Colonic mucosa (tissue), 4 donors: ENCODE measurements around the gene SLC51B. TPM values are rescaled to one million over a fixed set of nuclear protein-coding genes. Genes with fewer than 3 reads are reported as not detected.

Source experiments
- DNase-seq: peaks from one replicate; pipeline ENCODE4 v3.0.0-alpha.2; 2020
- H3K27ac ChIP-seq: fragments of 200-600 bp; one replicate; pipeline ENCODE4 v1.8.0; 2021
- H3K27me3 ChIP-seq: fragments of 200-600 bp; one replicate; pipeline ENCODE4 v1.8.0; 2021
- H3K36me3 ChIP-seq: fragments of 200-600 bp; one replicate; pipeline ENCODE4 v1.8.0; 2021
- H3K4me1 ChIP-seq: fragments of 200-600 bp; one replicate; pipeline ENCODE4 v1.8.0; 2021; ENCODE audit warnings: mild to moderate bottlenecking
- H3K4me3 ChIP-seq: fragments of 200-600 bp; one replicate; pipeline ENCODE4 v1.8.0; 2021
- H3K9ac ChIP-seq, 2 donors: one replicate each; pipeline ENCODE4 v1.7.0; 2013; ENCODE audit warnings: control low read depth in 2 of 2, low read depth in 2 of 2, low read length in 2 of 2
- H3K9me3 ChIP-seq: fragments of 200-600 bp; one replicate; pipeline ENCODE4 v1.8.0; 2021
- intact Hi-C: fragments of 100-400 bp; cut with DNase I; formaldehyde crosslinking; loops from one replicate; pipeline ENCODE4 v1.14.1; 2022
- total RNA-seq, 2 donors: library from RNA; stranded (reverse); fragmentation: NEBNext Ultra II Directional in 1 of 2; extraction: Animal tissue kit (Norgen Biotek cat#: 25700) in 1 of 2; gene quantifications; one replicate each; pipeline ENCODE4 v1.2.1, GENCODE V29; 2021
- TF ChIP-seq, protein P1 (sequence below): fragments of 200-600 bp; IDR thresholded peaks from one replicate; pipeline ENCODE4 v1.8.0; 2022; ENCODE audit warnings: antibody characterized with exemption, mild to moderate bottlenecking
- donor health status: healthy.
- donor health status: DM: no; HTN: no; CAD: no.
- donor health status: DM: no; HTN: no; CAD: no.

Gene SLC51B
- total RNA-seq, 2 donors from 2014 or later = 73.1 to 102 TPM

DNA sequence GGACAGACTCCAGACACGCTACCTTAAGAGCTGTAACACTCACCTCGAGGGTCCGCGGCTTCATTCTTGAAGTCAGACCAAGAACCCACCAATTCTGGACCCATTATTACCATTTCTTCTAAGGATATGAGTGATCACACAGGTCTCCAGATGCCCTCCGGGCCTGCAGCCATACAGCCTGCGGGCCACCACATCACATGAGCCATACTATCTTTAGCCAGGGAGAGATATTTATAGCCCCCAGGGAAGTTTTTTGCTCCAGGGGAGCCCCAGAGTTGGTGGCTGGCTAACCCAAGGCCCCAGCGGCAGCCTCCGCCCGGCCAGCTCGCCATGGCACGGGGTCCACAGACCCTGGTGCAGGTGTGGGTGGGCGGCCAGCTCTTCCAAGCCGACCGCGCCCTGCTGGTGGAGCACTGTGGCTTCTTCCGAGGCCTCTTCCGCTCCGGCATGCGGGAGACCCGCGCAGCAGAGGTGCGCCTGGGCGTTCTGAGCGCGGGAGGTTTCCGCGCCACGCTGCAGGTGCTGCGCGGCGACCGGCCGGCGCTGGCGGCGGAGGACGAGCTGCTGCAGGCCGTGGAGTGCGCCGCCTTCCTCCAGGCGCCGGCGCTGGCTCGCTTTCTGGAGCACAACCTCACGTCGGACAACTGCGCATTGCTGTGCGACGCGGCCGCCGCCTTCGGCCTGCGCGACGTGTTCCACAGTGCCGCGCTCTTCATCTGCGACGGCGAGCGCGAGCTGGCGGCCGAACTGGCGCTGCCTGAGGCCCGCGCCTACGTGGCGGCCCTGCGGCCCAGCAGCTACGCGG lies 31.5 kb downstream of the SLC51B start, which contains the start of gene KBTBD13:
TSS of gene KBTBD13 (plus strand) at position 261 of the 805 bp plus-strand sequence. CDS start at position 331, 70 bp downstream.
- intact Hi-C loops = no loop called here
- Histone ChIP-seq H3K4me1 (no peaks in the 10 kb centered on the region), H3K36me3 (no peaks in the 10 kb centered on the region), H3K4me3 (no peak within 1 kb of the TSS), H3K27me3 (no peaks in the 10 kb centered on the region), H3K9me3 (no peaks in the 10 kb centered on the region), H3K9ac (no peak within 1 kb of the TSS), H3K27ac (no peak within 1 kb of the TSS)
- TF ChIP-seq, protein P1, sequence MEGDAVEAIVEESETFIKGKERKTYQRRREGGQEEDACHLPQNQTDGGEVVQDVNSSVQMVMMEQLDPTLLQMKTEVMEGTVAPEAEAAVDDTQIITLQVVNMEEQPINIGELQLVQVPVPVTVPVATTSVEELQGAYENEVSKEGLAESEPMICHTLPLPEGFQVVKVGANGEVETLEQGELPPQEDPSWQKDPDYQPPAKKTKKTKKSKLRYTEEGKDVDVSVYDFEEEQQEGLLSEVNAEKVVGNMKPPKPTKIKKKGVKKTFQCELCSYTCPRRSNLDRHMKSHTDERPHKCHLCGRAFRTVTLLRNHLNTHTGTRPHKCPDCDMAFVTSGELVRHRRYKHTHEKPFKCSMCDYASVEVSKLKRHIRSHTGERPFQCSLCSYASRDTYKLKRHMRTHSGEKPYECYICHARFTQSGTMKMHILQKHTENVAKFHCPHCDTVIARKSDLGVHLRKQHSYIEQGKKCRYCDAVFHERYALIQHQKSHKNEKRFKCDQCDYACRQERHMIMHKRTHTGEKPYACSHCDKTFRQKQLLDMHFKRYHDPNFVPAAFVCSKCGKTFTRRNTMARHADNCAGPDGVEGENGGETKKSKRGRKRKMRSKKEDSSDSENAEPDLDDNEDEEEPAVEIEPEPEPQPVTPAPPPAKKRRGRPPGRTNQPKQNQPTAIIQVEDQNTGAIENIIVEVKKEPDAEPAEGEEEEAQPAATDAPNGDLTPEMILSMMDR = no peak
- no peak for DNase-seq

DNA sequence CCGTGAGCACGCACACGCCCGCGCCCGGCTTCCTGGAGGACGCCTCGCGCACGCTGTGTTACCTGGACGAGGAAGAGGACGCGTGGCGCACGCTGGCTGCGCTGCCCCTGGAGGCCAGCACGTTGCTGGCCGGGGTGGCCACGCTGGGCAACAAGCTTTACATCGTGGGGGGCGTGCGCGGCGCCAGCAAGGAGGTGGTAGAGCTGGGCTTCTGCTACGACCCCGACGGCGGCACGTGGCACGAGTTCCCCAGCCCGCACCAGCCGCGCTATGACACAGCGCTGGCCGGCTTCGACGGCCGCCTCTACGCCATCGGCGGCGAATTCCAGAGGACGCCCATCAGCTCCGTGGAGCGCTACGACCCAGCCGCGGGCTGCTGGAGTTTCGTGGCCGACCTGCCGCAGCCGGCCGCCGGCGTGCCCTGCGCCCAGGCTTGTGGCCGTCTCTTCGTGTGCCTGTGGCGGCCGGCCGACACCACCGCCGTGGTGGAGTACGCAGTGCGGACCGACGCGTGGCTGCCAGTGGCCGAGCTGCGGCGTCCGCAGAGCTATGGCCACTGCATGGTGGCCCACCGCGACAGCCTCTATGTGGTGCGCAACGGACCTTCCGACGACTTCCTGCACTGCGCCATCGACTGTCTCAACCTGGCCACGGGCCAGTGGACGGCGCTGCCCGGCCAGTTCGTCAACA lies 32.2 kb downstream of the SLC51B start:
- Histone ChIP-seq H3K9me3 (no peaks in the 10 kb centered on the region), H3K4me3 (no peak overlapping the region), H3K27me3 (no peaks in the 10 kb centered on the region), H3K27ac (no peak overlapping the region), H3K36me3 (no peaks in the 10 kb centered on the region), H3K9ac (no peak overlapping the region), H3K4me1 (peaks cover 2% of the 10 kb centered on the region)
- TF ChIP-seq, protein P1 = no peak
- no peak for DNase-seq
- intact Hi-C loops = no loop called here

DNA sequence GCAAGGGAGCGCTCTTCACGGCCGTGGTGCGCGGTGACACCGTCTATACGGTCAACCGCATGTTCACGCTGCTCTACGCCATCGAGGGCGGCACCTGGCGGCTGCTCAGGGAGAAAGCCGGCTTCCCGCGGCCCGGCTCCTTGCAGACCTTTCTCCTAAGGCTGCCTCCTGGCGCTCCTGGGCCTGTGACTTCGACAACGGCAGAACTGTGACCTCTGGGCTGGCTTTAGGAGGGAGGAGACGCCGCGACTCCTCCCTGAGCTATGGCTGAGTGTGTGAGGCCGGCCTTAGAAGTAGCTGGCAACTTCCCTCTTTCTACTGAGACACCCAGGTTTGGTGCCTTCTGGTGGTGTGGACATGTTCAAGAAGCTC lies 32.8 kb downstream of the SLC51B start:
- no peak overlapping the region for H3K27ac ChIP-seq
- no peaks in the 10 kb centered on the region for H3K36me3 ChIP-seq
- H3K9ac ChIP-seq = peak overlapping the region in 1 of 2 donors; percentile 41
- intact Hi-C loops = no loop called here
- no peaks in the 10 kb centered on the region for H3K9me3 ChIP-seq
- TF ChIP-seq, protein P1 = peak; percentile 54
- peaks cover 6% of the 10 kb centered on the region for H3K4me1 ChIP-seq
- no peak overlapping the region for H3K4me3 ChIP-seq
- H3K27me3 ChIP-seq = no peaks in the 10 kb centered on the region
- peak; percentile 87 for DNase-seq

DNA sequence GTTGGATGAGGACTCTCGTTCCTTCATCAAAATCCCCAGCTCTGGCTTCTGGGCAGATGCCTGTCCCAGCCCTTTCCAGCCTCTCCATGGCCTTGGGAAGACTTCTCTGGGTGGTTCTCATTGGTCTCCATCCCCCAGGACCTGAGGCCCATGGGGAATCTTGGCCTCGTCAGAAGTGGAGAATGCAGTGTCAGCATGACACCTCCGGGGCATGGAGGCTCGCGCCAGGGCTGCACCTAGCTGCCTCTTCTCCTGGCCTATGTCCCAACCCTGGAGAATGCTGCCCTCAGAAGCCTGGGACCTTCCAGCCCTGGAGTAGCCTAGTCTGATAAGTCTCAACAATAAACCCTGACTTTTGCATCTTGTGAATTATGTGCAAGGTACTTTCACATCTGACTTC lies 34.4 kb downstream of the SLC51B start:
- Histone ChIP-seq H3K36me3 (no peaks in the 10 kb centered on the region), H3K27me3 (no peaks in the 10 kb centered on the region), H3K9ac (no peak overlapping the region), H3K4me1 (peaks cover 8% of the 10 kb centered on the region), H3K9me3 (no peaks in the 10 kb centered on the region), H3K27ac (no peak overlapping the region), H3K4me3 (no peak overlapping the region)
- TF ChIP-seq, protein P1 = no peak
- intact Hi-C loops = no loop called here
- no peak for DNase-seq

DNA sequence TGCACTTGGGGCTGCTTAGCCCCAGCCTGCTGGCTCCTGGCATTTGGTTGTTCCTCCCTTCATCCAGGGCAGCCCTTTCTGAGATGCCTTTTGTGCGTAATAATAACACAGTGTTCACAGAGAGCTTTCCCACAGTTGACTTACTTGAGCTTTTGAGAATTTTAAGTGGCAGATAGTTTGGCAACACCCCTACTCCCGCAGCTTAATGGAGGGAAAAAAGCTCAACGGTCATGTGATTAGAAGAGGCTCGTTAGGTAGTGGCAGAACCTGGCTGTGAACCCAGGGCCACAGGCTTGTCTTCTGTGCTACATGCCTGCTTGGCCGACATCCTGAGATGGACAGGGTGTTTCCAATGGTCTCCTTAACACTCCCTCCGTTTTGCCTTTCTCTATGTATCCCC lies 36.1 kb downstream of the SLC51B start:
- H3K27ac ChIP-seq = no peak overlapping the region
- DNase-seq = no peak
- H3K4me3 ChIP-seq = no peak overlapping the region
- intact Hi-C loops = loop anchor here (5.0 kb wide), 1 partner anchor 44 kb away; no protein-coding TSS in a partner anchor
- H3K9ac ChIP-seq = no peak overlapping the region
- no peaks in the 10 kb centered on the region for H3K36me3 ChIP-seq
- no peaks in the 10 kb centered on the region for H3K9me3 ChIP-seq
- H3K4me1 ChIP-seq = peaks cover 8% of the 10 kb centered on the region
- TF ChIP-seq, protein P1 = no peak
- no peaks in the 10 kb centered on the region for H3K27me3 ChIP-seq
